H1 (cell line): ENCODE results near the gene LCN12. TPM values are rescaled to one million over a fixed set of nuclear protein-coding genes. Genes with fewer than 3 reads are reported as not detected.

ENCODE experiments used
- CREB1 ChIP-seq: IDR thresholded peaks from 2 replicates; pipeline ENCODE4 v1.6.1; 2012; ENCODE audit warnings: inconsistent platforms
- NRF1 ChIP-seq: IDR thresholded peaks from 2 replicates; pipeline ENCODE4 v1.6.1; 2011; ENCODE audit warnings: mild to moderate bottlenecking, low read depth, low read length, improper control_type of control experiment
- RNF2 ChIP-seq: fragments of 200-900, 300-1000 bp; sonication (generic); IDR thresholded peaks from 2 replicates; pipeline ENCODE4 v1.7.1; 2016; ENCODE audit warnings: borderline replicate concordance, low read depth, mild to moderate bottlenecking, antibody characterized with exemption, low read length; ENCODE audit not compliant: poor library complexity, severe bottlenecking; ENCODE audit errors: missing control alignments
- SIX5 ChIP-seq: IDR thresholded peaks from 2 replicates; pipeline ENCODE4 v1.6.1; 2011; ENCODE audit warnings: mild to moderate bottlenecking, low read depth, low read length
- TAF1 ChIP-seq: IDR thresholded peaks from 2 replicates; pipeline ENCODE4 v1.6.1; 2011; ENCODE audit warnings: mild to moderate bottlenecking, low read depth, low read length
- polyA plus RNA-seq, 7 experiments: library from polyadenylated mRNA; depleted of rRNA in 3 of 7; stranded (reverse) in 5 of 7; unstranded in 2 of 7; fragments of >200 nt in 5 of 7; fragments of 200-250 nt in 2 of 7; gene quantifications; 1 replicate in 5 of 7; 2 replicates in 1 of 7; 4 replicates in 1 of 7; pipeline versions ENCODE4 v1.2.1 to v1.2.3, GENCODE V29; 2011 to 2013; ENCODE audit warnings: missing spikeins in 2 of 7, mixed read lengths in 2 of 7
- total RNA-seq: library from RNA; stranded (reverse); fragmentation: NEBNext Ultra II Directional; extraction: Animal tissue kit (Norgen Biotek cat#: 25700); gene quantifications from 2 replicates; pipeline ENCODE4 v1.2.1, GENCODE V29; 2021
- TF ChIP-seq, protein P1 (sequence below): IDR thresholded peaks from 2 replicates; pipeline ENCODE4 v1.6.1; 2012; ENCODE audit warnings: inconsistent platforms
- TF ChIP-seq, protein P2 (sequence below): fragments of 300-600 bp; sonication (generic); IDR thresholded peaks from 2 replicates; pipeline ENCODE4 v1.7.1; 2012; ENCODE audit warnings: low read length, moderate library complexity, mild to moderate bottlenecking, inconsistent platforms; ENCODE audit not compliant: insufficient replicate concordance

LCN12 gene
- total and polyA plus RNA-seq, 2 of the 8 experiments (the other 6 are each of a cell fraction or from before 2014, with no cell fraction given) = 1.1 to 1.7 TPM

DNA sequence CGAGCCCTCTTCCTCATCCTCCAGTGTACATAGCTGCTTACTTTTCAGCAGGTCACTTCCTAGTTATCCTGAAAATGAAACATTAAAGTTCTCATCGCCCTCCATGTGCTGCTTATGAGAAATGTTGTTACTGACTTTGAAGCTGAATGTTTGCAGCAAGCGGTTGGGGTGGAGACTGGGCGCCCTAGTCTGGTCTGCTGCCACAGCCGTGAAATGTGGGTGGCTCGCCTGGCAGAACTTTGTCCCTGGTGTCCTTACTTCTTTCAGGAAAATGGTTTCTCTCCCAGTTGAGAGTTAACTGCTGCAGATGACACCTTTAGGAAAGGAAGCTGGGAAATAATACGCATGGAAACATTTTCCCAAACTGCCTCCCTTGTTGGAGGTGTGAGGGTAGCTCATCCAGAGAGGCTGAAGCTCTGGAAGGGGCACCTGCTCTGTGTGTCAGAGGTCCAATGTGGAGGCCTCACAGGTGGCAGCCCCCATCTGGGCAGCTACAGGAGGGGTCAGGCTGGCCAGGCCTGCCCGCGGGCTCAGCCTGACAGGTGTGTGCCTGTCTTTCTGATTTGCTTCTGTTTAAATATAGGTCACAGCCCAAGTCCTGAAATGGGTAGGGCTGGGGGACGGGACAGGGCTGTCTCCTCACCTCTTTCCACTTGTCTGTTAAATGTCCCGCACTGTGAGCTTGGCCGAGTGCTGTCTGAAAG, 41.7 kb upstream of the LCN12 start (continued):
- TF ChIP-seq SIX5 = no peak
- TF ChIP-seq NRF1 = no peak
- TF ChIP-seq CREB1 = no peak
- TF ChIP-seq, protein P1, sequence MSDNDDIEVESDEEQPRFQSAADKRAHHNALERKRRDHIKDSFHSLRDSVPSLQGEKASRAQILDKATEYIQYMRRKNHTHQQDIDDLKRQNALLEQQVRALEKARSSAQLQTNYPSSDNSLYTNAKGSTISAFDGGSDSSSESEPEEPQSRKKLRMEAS = no peak
- no peak for TF ChIP-seq TAF1
- no peak for TF ChIP-seq RNF2
- TF ChIP-seq, protein P2, sequence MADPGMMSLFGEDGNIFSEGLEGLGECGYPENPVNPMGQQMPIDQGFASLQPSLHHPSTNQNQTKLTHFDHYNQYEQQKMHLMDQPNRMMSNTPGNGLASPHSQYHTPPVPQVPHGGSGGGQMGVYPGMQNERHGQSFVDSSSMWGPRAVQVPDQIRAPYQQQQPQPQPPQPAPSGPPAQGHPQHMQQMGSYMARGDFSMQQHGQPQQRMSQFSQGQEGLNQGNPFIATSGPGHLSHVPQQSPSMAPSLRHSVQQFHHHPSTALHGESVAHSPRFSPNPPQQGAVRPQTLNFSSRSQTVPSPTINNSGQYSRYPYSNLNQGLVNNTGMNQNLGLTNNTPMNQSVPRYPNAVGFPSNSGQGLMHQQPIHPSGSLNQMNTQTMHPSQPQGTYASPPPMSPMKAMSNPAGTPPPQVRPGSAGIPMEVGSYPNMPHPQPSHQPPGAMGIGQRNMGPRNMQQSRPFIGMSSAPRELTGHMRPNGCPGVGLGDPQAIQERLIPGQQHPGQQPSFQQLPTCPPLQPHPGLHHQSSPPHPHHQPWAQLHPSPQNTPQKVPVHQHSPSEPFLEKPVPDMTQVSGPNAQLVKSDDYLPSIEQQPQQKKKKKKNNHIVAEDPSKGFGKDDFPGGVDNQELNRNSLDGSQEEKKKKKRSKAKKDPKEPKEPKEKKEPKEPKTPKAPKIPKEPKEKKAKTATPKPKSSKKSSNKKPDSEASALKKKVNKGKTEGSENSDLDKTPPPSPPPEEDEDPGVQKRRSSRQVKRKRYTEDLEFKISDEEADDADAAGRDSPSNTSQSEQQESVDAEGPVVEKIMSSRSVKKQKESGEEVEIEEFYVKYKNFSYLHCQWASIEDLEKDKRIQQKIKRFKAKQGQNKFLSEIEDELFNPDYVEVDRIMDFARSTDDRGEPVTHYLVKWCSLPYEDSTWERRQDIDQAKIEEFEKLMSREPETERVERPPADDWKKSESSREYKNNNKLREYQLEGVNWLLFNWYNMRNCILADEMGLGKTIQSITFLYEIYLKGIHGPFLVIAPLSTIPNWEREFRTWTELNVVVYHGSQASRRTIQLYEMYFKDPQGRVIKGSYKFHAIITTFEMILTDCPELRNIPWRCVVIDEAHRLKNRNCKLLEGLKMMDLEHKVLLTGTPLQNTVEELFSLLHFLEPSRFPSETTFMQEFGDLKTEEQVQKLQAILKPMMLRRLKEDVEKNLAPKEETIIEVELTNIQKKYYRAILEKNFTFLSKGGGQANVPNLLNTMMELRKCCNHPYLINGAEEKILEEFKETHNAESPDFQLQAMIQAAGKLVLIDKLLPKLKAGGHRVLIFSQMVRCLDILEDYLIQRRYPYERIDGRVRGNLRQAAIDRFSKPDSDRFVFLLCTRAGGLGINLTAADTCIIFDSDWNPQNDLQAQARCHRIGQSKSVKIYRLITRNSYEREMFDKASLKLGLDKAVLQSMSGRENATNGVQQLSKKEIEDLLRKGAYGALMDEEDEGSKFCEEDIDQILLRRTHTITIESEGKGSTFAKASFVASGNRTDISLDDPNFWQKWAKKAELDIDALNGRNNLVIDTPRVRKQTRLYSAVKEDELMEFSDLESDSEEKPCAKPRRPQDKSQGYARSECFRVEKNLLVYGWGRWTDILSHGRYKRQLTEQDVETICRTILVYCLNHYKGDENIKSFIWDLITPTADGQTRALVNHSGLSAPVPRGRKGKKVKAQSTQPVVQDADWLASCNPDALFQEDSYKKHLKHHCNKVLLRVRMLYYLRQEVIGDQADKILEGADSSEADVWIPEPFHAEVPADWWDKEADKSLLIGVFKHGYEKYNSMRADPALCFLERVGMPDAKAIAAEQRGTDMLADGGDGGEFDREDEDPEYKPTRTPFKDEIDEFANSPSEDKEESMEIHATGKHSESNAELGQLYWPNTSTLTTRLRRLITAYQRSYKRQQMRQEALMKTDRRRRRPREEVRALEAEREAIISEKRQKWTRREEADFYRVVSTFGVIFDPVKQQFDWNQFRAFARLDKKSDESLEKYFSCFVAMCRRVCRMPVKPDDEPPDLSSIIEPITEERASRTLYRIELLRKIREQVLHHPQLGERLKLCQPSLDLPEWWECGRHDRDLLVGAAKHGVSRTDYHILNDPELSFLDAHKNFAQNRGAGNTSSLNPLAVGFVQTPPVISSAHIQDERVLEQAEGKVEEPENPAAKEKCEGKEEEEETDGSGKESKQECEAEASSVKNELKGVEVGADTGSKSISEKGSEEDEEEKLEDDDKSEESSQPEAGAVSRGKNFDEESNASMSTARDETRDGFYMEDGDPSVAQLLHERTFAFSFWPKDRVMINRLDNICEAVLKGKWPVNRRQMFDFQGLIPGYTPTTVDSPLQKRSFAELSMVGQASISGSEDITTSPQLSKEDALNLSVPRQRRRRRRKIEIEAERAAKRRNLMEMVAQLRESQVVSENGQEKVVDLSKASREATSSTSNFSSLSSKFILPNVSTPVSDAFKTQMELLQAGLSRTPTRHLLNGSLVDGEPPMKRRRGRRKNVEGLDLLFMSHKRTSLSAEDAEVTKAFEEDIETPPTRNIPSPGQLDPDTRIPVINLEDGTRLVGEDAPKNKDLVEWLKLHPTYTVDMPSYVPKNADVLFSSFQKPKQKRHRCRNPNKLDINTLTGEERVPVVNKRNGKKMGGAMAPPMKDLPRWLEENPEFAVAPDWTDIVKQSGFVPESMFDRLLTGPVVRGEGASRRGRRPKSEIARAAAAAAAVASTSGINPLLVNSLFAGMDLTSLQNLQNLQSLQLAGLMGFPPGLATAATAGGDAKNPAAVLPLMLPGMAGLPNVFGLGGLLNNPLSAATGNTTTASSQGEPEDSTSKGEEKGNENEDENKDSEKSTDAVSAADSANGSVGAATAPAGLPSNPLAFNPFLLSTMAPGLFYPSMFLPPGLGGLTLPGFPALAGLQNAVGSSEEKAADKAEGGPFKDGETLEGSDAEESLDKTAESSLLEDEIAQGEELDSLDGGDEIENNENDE = no peak
